WTC11 (cell line): ENCODE results near the gene EZR.

Experiments
- CTCF ChIP-seq: fragments of 200-600 bp; IDR thresholded peaks from 2 replicates; pipeline ENCODE4 v1.8.0; 2022; ENCODE audit warnings: antibody characterized with exemption
- NFE2L1 ChIP-seq: sonication (generic); formaldehyde crosslinking; IDR thresholded peaks from 2 replicates; pipeline ENCODE4 v1.8.1; 2023; ENCODE audit warnings: missing genetic modification reagents

- no peak for TF ChIP-seq CTCF
- no peak for TF ChIP-seq NFE2L1 (CRISPR knock-in tag)
Observed at GRCh38 chr6:158751921-158752320, 67.2 kb downstream of the EZR start.
